Measurements from ENCODE around the gene KIFAP3.

GRCh38 chr1:170074250-170075157 is at the start of gene KIFAP3:
- TF ChIP-seq CEBPB (IDR thresholded peaks at IDR 0.05; ENCODE audit: low read depth, low read length) (no peak), CTCF (IDR thresholded peaks at IDR 0.05; ENCODE audit: control extremely low read depth in 1 of 3, insufficient read depth in 1 of 3, low read depth in 1 of 3, low read length in 3 of 3) (peak; percentile 42 to 72 (median 61); a peak in 3 of 4 replicates), POLR2A (IDR thresholded peaks at IDR 0.05; ENCODE audit: control extremely low read depth in 1 of 2, low read depth in 2 of 2, low read length in 2 of 2) (peak in 1 of 2 experiments; percentile 41; a peak in 1 of 3 replicates), FOSL1 (IDR thresholded peaks at IDR 0.05; ENCODE audit: insufficient read depth, low read depth, low read length) (no peak), USF2 (IDR thresholded peaks at IDR 0.05; ENCODE audit: low read length) (no peak), ZNF274 (IDR thresholded peaks at IDR 0.05; ENCODE audit: borderline replicate concordance, extremely low read depth, low read length) (no peak), POLR2AphosphoS5 (IDR thresholded peaks at IDR 0.05; ENCODE audit: low read depth, low read length) (no peak), RAD21 (IDR thresholded peaks at IDR 0.05 in 1 of 2, conservative IDR thresholded peaks at IDR 0.05 in 1 of 2; ENCODE audit: low read depth in 2 of 2, low read length in 2 of 2) (peak; percentile 44 to 56), MAFK (IDR thresholded peaks at IDR 0.05; ENCODE audit: low read depth, low read length) (no peak), SRF (IDR thresholded peaks at IDR 0.05; ENCODE audit: low read depth, low read length) (no peak), TEAD4 (IDR thresholded peaks at IDR 0.05; ENCODE audit: low read depth, low read length) (no peak)

Measured in H1 (cell line).